Neural cell (in vitro differentiated cells): Measurements from ENCODE around the gene TOMM40. TPM values are rescaled to one million over a fixed set of nuclear protein-coding genes. Genes with fewer than 3 reads are reported as not detected.
A peak's percentile ranks its signal among the peaks of the same experiment; 100 is the strongest.

Experiments used
- H2AFZ ChIP-seq: fragments of 200-600, 300-800 bp; sonication (generic), shearing (Covaris generic); 2 replicates; pipeline ENCODE4 v1.6.0; 2014; ENCODE audit warnings: low read depth, mild to moderate bottlenecking, antibody characterized with exemption, low read length, moderate library complexity
- H3F3A ChIP-seq: fragments of 200-600 bp; shearing (Covaris generic); 2 replicates; pipeline ENCODE4 v1.6.1; 2016; ENCODE audit warnings: mild to moderate bottlenecking, moderate library complexity, mixed read lengths, antibody characterized with exemption, low read length; ENCODE audit not compliant: insufficient read depth, poor library complexity, severe bottlenecking
- H3K27ac ChIP-seq: fragments of 200-600, 300-800 bp; sonication (generic), shearing (Covaris generic); 2 replicates; pipeline ENCODE4 v1.5.1; 2014; ENCODE audit warnings: mild to moderate bottlenecking, low read length, moderate library complexity
- H3K27me3 ChIP-seq: fragments of 300-800, 200-600 bp; sonication (generic), shearing (Covaris generic); 2 replicates; pipeline ENCODE4 v1.6.0; 2014; ENCODE audit warnings: mild to moderate bottlenecking, low read depth, low read length, moderate library complexity; ENCODE audit not compliant: insufficient read depth
- H3K36me3 ChIP-seq: fragments of 300-800, 200-600 bp; sonication (generic), shearing (Covaris generic); 2 replicates; pipeline ENCODE4 v1.5.1; 2014; ENCODE audit warnings: mild to moderate bottlenecking, antibody characterized with exemption, low read length, moderate library complexity; ENCODE audit not compliant: insufficient read depth
- H3K4me2 ChIP-seq: fragments of 300-800, 200-600 bp; sonication (generic), shearing (Covaris generic); 2 replicates; pipeline ENCODE4 v1.6.0; 2014; ENCODE audit warnings: mild to moderate bottlenecking, low read length
- H3K4me3 ChIP-seq: fragments of 300-800, 200-600 bp; sonication (generic), shearing (Covaris generic); 2 replicates; pipeline ENCODE4 v1.5.1; 2014; ENCODE audit warnings: mild to moderate bottlenecking, low read length, moderate library complexity
- H3K79me2 ChIP-seq: fragments of 200-600 bp; shearing (Covaris generic); replicated peaks from 2 replicates; pipeline ENCODE4 v1.6.0; 2014; ENCODE audit warnings: mild to moderate bottlenecking, low read length, moderate library complexity; ENCODE audit not compliant: insufficient read depth
- H3K9ac ChIP-seq: fragments of 300-800, 200-600 bp; sonication (generic), shearing (Covaris generic); 2 replicates; pipeline ENCODE4 v1.6.1; 2016; ENCODE audit warnings: mild to moderate bottlenecking, low read length, mixed read lengths
- H3K9me2 ChIP-seq: fragments of 200-600 bp; shearing (Covaris generic); 2 replicates; pipeline ENCODE4 v1.6.1; 2016; ENCODE audit warnings: mild to moderate bottlenecking, low read length, mixed read lengths; ENCODE audit not compliant: insufficient read depth
- H3K9me3 ChIP-seq: fragments of 200-600, 300-800 bp; sonication (generic), shearing (Covaris generic); 2 replicates; pipeline ENCODE4 v1.6.1; 2016; ENCODE audit warnings: mild to moderate bottlenecking, mixed run types, low read length, moderate library complexity, mixed read lengths
- H4K20me1 ChIP-seq: fragments of 200-600 bp; shearing (Covaris generic); 2 replicates; pipeline ENCODE4 v1.6.1; 2016; ENCODE audit warnings: mild to moderate bottlenecking, mixed run types; ENCODE audit not compliant: insufficient read depth
- EP300 ChIP-seq: fragments of 450-650 bp; conservative IDR thresholded peaks from 2 replicates; pipeline ENCODE4 v1.6.1; 2014; ENCODE audit warnings: antibody characterized with exemption, mild to moderate bottlenecking, moderate library complexity; ENCODE audit not compliant: poor library complexity, severe bottlenecking
- EZH2 ChIP-seq: fragments of 200-600, 300-800 bp; shearing (Covaris generic), sonication (generic); IDR thresholded peaks from 2 replicates; pipeline ENCODE4 v1.6.1; 2014; ENCODE audit warnings: antibody characterized with exemption, low read length, borderline replicate concordance, mild to moderate bottlenecking; ENCODE audit not compliant: insufficient read depth, poor library complexity, severe bottlenecking
- MXI1 ChIP-seq: fragments of 450-650 bp; conservative IDR thresholded peaks from 2 replicates; pipeline ENCODE4 v1.6.1; 2014; ENCODE audit warnings: antibody characterized with exemption, mild to moderate bottlenecking; ENCODE audit not compliant: poor library complexity, severe bottlenecking
- POLR2AphosphoS5 ChIP-seq: IDR thresholded peaks from 2 replicates; pipeline ENCODE4 v1.6.1; 2012
- RAD21 ChIP-seq: fragments of 450-650 bp; conservative IDR thresholded peaks from 2 replicates; pipeline ENCODE4 v1.6.1; 2014; ENCODE audit warnings: antibody characterized with exemption, mild to moderate bottlenecking, moderate library complexity
- SMC3 ChIP-seq: fragments of 450-650 bp; conservative IDR thresholded peaks from 2 replicates; pipeline ENCODE4 v1.6.1; 2014; ENCODE audit warnings: antibody characterized with exemption, mild to moderate bottlenecking, moderate library complexity; ENCODE audit not compliant: poor library complexity
- TAF1 ChIP-seq: IDR thresholded peaks from 2 replicates; pipeline ENCODE4 v1.6.1; 2012; ENCODE audit warnings: low read depth
- polyA plus RNA-seq: library from polyadenylated mRNA; depleted of rRNA; stranded (reverse); fragments of >200 nt; gene quantifications from 2 replicates; pipeline ENCODE4 v1.2.3, GENCODE V29; 2014
- TF ChIP-seq, protein P1 (sequence below): fragments of 450-650 bp; IDR thresholded peaks from 2 replicates; pipeline ENCODE4 v1.5.1; 2014; ENCODE audit warnings: antibody characterized with exemption, mild to moderate bottlenecking, moderate library complexity; ENCODE audit not compliant: poor library complexity, severe bottlenecking
- TF ChIP-seq, protein P2 (sequence below): IDR thresholded peaks from 2 replicates; pipeline ENCODE4 v1.6.1; 2012; ENCODE audit warnings: borderline replicate concordance

TOMM40 gene
- polyA plus RNA-seq, 1 donor from 2014 or later = 48.4 TPM

DNA sequence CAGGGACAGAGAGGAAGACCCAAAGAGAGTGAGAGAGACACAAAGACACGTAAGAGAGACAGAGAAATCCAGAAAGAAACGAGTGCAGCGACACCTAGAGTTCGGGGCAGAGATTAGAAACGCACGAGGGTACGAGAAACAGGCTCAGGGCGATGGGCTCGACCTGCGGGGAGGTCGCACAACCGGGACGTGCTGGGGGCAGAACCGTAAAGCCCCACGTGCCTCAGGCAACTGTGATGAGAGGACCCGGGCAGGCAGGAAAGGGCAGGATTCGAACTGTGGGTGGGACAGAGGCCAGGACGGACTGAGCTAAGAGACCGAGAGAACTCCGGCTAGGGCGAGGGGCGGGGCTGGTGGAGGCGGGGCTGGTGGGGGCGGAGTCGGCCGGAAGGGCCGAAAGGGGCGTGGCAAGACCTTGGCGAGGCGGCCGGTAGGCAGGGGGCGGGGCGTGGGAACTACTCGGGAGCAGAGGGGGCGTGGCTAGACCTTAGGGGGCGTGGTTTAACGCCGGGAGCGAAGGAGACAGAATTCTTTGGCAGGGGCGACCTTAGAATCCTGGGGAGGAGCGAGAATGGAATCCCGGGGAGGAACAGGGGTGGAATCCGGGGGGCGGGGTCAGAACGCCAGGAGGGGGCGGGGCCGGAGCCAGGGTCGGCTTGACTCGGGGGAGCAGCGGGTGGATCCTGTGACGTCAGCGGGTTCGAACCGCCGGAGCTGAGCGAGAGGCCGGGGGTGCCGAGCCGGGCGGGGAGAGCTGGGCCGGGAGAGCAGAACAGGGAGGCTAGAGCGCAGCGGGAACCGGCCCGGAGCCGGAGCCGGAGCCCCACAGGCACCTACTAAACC is 45.2 kb upstream of the TOMM40 start, which contains the start of gene NECTIN2:
NECTIN2 (plus strand) TSS at position 686 of the 843 bp plus-strand sequence. CDS start 229 bp downstream, outside the sequence.
- Histone ChIP-seq H3F3A (no peaks in the 10 kb centered on the region), H4K20me1 (no peaks in the 10 kb centered on the region), H3K4me2 (peak within 1 kb of the TSS; percentile 90), H3K27ac (peak within 1 kb of the TSS; percentile 63), H3K9me2 (no peaks in the 10 kb centered on the region), H3K36me3 (no peaks in the 10 kb centered on the region), H2AFZ (peak within 1 kb of the TSS; percentile 45), H3K27me3 (no peaks in the 10 kb centered on the region), H3K79me2 (peaks cover 26% of the 10 kb centered on the region), H3K9ac (peak within 1 kb of the TSS; percentile 95), H3K4me3 (peak within 1 kb of the TSS; percentile 94), H3K9me3 (no peaks in the 10 kb centered on the region)
- TF ChIP-seq SMC3 (peak; percentile 66), RAD21 (peak; percentile 65), EZH2 (no peak), POLR2AphosphoS5 (peak; percentile 90), MXI1 (peak; percentile 32), EP300 (peak; percentile 9), TAF1 (no peak)
- TF ChIP-seq, protein P1, sequence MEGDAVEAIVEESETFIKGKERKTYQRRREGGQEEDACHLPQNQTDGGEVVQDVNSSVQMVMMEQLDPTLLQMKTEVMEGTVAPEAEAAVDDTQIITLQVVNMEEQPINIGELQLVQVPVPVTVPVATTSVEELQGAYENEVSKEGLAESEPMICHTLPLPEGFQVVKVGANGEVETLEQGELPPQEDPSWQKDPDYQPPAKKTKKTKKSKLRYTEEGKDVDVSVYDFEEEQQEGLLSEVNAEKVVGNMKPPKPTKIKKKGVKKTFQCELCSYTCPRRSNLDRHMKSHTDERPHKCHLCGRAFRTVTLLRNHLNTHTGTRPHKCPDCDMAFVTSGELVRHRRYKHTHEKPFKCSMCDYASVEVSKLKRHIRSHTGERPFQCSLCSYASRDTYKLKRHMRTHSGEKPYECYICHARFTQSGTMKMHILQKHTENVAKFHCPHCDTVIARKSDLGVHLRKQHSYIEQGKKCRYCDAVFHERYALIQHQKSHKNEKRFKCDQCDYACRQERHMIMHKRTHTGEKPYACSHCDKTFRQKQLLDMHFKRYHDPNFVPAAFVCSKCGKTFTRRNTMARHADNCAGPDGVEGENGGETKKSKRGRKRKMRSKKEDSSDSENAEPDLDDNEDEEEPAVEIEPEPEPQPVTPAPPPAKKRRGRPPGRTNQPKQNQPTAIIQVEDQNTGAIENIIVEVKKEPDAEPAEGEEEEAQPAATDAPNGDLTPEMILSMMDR = peak; percentile 90
- TF ChIP-seq, protein P2, sequence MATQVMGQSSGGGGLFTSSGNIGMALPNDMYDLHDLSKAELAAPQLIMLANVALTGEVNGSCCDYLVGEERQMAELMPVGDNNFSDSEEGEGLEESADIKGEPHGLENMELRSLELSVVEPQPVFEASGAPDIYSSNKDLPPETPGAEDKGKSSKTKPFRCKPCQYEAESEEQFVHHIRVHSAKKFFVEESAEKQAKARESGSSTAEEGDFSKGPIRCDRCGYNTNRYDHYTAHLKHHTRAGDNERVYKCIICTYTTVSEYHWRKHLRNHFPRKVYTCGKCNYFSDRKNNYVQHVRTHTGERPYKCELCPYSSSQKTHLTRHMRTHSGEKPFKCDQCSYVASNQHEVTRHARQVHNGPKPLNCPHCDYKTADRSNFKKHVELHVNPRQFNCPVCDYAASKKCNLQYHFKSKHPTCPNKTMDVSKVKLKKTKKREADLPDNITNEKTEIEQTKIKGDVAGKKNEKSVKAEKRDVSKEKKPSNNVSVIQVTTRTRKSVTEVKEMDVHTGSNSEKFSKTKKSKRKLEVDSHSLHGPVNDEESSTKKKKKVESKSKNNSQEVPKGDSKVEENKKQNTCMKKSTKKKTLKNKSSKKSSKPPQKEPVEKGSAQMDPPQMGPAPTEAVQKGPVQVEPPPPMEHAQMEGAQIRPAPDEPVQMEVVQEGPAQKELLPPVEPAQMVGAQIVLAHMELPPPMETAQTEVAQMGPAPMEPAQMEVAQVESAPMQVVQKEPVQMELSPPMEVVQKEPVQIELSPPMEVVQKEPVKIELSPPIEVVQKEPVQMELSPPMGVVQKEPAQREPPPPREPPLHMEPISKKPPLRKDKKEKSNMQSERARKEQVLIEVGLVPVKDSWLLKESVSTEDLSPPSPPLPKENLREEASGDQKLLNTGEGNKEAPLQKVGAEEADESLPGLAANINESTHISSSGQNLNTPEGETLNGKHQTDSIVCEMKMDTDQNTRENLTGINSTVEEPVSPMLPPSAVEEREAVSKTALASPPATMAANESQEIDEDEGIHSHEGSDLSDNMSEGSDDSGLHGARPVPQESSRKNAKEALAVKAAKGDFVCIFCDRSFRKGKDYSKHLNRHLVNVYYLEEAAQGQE = no peak

DNA sequence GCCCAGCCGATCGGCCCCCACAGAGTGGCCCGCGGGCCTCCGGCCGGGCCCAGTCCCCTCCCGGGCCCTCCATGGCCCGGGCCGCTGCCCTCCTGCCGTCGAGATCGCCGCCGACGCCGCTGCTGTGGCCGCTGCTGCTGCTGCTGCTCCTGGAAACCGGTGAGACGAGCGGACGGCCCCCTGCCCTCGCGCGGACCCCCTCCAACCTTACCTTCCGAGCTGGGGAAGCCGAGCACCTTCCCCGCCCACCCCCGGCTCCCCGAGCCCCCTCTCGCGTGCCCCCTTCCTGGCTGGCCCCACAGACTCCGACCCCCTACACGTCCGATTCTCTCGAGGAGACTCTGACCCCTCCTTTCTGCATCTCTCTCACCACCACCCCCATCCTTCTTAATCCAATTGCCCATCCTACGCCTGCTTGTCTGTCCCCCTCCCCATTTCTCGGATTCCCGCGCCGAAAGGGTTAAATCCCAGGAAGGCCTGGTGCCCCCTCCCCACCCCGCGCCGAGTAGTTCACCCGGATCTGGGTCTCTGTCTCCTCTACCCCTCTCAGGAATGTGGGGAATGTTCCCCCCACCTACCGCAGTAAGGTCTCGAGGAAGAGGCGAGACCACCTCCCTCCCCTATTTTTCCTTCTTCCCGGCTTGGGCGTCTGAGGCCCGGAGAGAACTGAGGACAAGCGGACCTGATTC is 44.5 kb upstream of the TOMM40 start:
- Histone ChIP-seq H3K79me2 (peaks cover 29% of the 10 kb centered on the region), H2AFZ (peak overlapping the region; percentile 45), H3K27me3 (no peaks in the 10 kb centered on the region)

More for the DNA sequence above, 44.5 kb upstream of the TOMM40 start:
- Histone ChIP-seq H3K9me3 (no peaks in the 10 kb centered on the region), H3F3A (no peaks in the 10 kb centered on the region), H3K27ac (peak overlapping the region; percentile 63), H3K9ac (peak overlapping the region; percentile 95), H3K4me3 (peak overlapping the region; percentile 94), H4K20me1 (no peaks in the 10 kb centered on the region), H3K9me2 (no peaks in the 10 kb centered on the region), H3K36me3 (no peaks in the 10 kb centered on the region), H3K4me2 (peak overlapping the region; percentile 90)
- TF ChIP-seq SMC3 = no peak
- TF ChIP-seq EZH2 = no peak
- TF ChIP-seq MXI1 = no peak
- TF ChIP-seq TAF1 = no peak
- no peak for TF ChIP-seq POLR2AphosphoS5
- TF ChIP-seq RAD21 = no peak
- no peak for TF ChIP-seq EP300
- TF ChIP-seq, protein P2 = no peak
- TF ChIP-seq, protein P1 = no peak
